ENCODE results near the gene KRT32. TPM values are rescaled to one million over a fixed set of nuclear protein-coding genes. Genes with fewer than 3 reads are reported as not detected.
"Not testable (repeated sequence)": the region's sequence is repeated elsewhere in the genome, so short reads cannot be mapped to it uniquely, and the experiment has no call there.

The KRT32 gene
- total RNA-seq, 1 donor from 2014 or later: not detected

GRCh38 chr17:41433586-41433985 is 33.6 kb downstream of the KRT32 start:
- Mint-ChIP-seq H3K27me3 (ENCODE audit: low read depth) (no peaks in the 10 kb centered on the region), H3K9me3 (no peaks in the 10 kb centered on the region), H3K4me1 (peaks cover 7% of the 10 kb centered on the region), H3K36me3 (no peaks in the 10 kb centered on the region), H3K27ac (no peak overlapping the region), H3K4me3 (no peak overlapping the region)
- DNase-seq (ENCODE audit: low spot score in 2 of 2, unreplicated experiment in 2 of 2): no peak
- no peak for TF ChIP-seq CTCF (IDR thresholded peaks at IDR 0.05; ENCODE audit: unreplicated experiment)

GRCh38 chr17:41430376-41430775 is 36.8 kb downstream of the KRT32 start:
- not testable (repeated sequence) for H3K27me3 Mint-ChIP-seq (ENCODE audit: low read depth); H3K4me1 Mint-ChIP-seq; H3K27ac Mint-ChIP-seq; H3K9me3 Mint-ChIP-seq; H3K36me3 Mint-ChIP-seq; H3K4me3 Mint-ChIP-seq; DNase-seq (ENCODE audit: low spot score in 2 of 2, unreplicated experiment in 2 of 2)

- Mint-ChIP-seq H3K27me3 (ENCODE audit: low read depth) (no peaks in the 10 kb centered on the region), H3K9me3 (no peaks in the 10 kb centered on the region), H3K4me1 (peaks cover 7% of the 10 kb centered on the region), H3K27ac (no peak overlapping the region), H3K4me3 (no peak overlapping the region), H3K36me3 (no peaks in the 10 kb centered on the region)
- no peak for TF ChIP-seq CTCF (IDR thresholded peaks at IDR 0.05; ENCODE audit: unreplicated experiment)
- DNase-seq (ENCODE audit: low spot score in 2 of 2, unreplicated experiment in 2 of 2): no peak
These were observed 37.5 kb downstream of the KRT32 start for GRCh38 chr17:41429667-41430066.

GRCh38 chr17:41428591-41429291 is 38.4 kb downstream of the KRT32 start:
- DNase-seq (ENCODE audit: low spot score in 2 of 2, unreplicated experiment in 2 of 2): no peak
- no peaks in the 10 kb centered on the region for H3K9me3 Mint-ChIP-seq
- H3K27ac Mint-ChIP-seq: no peak overlapping the region
- H3K4me3 Mint-ChIP-seq: no peak overlapping the region
- no peaks in the 10 kb centered on the region for H3K36me3 Mint-ChIP-seq
- peaks cover 4% of the 10 kb centered on the region for H3K4me1 Mint-ChIP-seq
- no peak for TF ChIP-seq CTCF (IDR thresholded peaks at IDR 0.05; ENCODE audit: unreplicated experiment)
- no peaks in the 10 kb centered on the region for H3K27me3 Mint-ChIP-seq (ENCODE audit: low read depth)

GRCh38 chr17:41424111-41424635 is 43.0 kb downstream of the KRT32 start, which contains the start of gene KRT37:
Gene KRT37, minus strand, starts transcription at chr17:41424585. Its CDS starts 62 bp downstream, at chr17:41424523.
- no peak for TF ChIP-seq CTCF (IDR thresholded peaks at IDR 0.05; ENCODE audit: unreplicated experiment)
- Mint-ChIP-seq H3K4me1 (peaks cover 17% of the 10 kb centered on the region), H3K9me3 (no peaks in the 10 kb centered on the region), H3K36me3 (no peaks in the 10 kb centered on the region), H3K27me3 (ENCODE audit: low read depth) (no peaks in the 10 kb centered on the region), H3K4me3 (no peak within 1 kb of the TSS), H3K27ac (no peak within 1 kb of the TSS)
- no peak for DNase-seq (ENCODE audit: low spot score in 2 of 2, unreplicated experiment in 2 of 2)

- not testable (repeated sequence) for DNase-seq (ENCODE audit: low spot score in 2 of 2, unreplicated experiment in 2 of 2); H3K4me3 Mint-ChIP-seq; H3K27ac Mint-ChIP-seq; H3K27me3 Mint-ChIP-seq (ENCODE audit: low read depth); H3K9me3 Mint-ChIP-seq; H3K36me3 Mint-ChIP-seq
- peaks cover 28% of the 10 kb centered on the region for H3K4me1 Mint-ChIP-seq
These were observed 44.6 kb downstream of the KRT32 start for GRCh38 chr17:41422586-41422985.

Data from mesothelial cell of epicardium (in vitro differentiated cells).